GM18517 (cell line): ENCODE measurements around the gene PXDN.
"Not testable (repeated sequence)": the region's sequence is repeated elsewhere in the genome, so short reads cannot be mapped to it uniquely, and the experiment has no call there.

Experiments used
- ATAC-seq: cut with Tn5 transposase; IDR thresholded peaks from one replicate; pipeline ENCODE4 v1.9.1; 2021; ENCODE audit warnings: mild to moderate bottlenecking, moderate library complexity; ENCODE audit not compliant: unreplicated experiment

The PXDN gene

DNA sequence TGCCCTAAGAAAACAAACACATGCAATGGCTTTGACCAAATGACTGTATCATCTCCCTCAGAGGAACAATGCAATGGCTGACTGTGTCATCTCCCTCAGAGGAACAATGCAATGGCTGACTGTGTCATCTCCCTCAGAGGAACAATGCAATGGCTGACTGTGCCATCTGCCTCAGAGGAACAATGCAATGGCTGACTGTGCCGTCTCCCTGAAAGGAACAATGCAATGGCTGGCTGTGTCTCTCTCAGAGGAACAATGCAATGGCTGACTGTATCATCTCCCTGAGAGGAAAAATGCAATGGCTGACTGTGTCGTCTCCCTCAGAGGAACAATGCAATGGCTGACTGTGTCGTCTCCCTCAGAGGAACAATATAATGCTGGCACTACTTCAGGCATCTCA lies 122.3 kb downstream of the PXDN start:
- not testable (repeated sequence) for ATAC-seq

DNA sequence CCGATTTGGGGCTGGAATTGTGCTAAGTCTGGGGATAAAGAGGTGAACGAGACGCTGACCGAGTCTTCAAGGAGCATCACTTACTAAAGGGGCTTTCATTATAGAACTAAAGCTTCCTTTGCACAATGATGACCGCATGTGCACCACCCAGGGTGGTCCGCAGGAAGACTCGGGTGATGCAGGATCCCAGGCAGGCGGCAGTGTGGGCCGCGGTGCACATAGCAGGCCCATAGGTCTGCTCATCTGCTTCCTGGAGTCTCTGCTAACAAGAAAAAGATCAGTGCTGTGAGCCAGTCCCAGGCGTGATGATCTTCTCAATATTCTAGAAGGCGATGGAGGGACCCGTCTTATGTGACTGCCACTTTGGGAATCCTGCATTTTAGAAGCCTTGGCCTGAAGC lies 122.8 kb downstream of the PXDN start:
- ATAC-seq: no peak

DNA sequence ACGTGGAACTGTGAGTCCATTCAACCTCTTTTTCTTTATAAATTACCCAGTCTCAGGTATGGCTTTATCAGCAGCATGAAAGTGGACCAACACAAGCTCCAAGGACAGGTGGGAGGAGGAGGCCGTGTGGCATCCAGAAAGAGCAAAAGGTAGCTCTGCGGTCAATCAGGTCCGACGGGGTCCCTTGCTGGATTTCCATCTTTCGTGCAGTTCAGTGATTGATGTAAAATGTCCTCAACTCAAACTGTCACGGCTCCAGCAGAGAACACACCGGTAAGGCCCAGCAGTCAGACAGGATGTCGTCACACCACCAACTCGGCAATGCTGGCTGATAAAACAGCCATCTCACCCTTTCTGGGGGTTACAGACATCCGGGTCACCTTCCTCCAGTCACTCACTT lies 123.3 kb downstream of the PXDN start:
- no peak for ATAC-seq

DNA sequence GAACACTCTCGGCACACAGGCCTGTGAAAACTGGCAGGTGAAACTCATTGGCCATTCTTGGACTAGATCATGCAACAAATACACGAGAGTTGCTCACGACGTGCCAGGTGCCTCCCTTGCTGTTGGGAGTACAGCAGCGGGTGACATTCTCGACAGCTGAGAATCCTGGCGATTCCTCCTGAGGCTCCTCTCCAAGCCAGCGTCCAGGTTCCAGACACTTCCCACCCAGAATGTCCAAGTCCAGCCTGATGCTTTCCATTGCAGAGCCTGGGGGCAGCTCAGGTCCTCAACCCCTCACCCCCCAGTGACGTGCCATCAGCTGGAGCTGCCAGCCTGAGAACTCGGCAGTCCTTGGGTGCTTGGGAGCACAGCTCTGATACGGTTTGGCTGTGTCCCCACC lies 124.2 kb downstream of the PXDN start:
- ATAC-seq: no peak

DNA sequence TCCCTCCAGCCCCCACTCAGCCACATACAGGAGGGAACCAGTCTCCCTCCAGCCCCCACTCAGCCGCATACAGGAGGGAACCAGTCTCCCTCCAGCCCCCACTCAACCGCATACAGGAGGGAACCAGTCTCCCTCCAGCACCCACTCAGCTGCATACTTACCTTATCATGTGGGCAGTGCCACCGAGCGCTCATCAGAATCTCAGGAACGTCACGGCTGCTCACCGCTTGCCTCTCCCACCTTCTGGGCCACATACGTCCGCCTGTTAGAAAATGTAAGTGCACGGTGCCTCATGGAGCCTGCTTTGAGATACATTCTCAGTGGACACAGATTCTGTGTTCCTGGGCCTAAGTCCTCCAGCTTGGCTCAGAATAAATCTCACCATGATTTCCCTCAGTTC lies 124.8 kb downstream of the PXDN start:
- no peak for ATAC-seq

DNA sequence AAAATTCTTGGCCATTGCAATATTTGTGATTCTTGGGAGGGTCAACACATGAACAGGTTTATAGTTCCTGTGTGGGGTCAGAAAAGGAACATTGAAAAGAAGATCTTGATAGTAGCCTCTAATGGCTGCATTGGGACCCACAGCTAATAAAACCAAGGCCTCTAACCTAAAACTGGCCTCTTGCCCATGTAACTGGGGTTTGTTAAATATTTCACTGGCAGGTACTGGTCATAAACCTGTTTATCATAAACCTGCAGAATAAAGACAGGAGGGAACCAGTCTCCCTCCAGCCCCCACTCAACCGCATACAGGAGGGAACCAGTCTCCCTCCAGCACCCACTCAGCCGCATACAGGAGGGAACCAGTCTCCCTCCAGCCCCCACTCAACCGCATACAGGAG lies 125.3 kb downstream of the PXDN start:
- ATAC-seq: no peak

DNA sequence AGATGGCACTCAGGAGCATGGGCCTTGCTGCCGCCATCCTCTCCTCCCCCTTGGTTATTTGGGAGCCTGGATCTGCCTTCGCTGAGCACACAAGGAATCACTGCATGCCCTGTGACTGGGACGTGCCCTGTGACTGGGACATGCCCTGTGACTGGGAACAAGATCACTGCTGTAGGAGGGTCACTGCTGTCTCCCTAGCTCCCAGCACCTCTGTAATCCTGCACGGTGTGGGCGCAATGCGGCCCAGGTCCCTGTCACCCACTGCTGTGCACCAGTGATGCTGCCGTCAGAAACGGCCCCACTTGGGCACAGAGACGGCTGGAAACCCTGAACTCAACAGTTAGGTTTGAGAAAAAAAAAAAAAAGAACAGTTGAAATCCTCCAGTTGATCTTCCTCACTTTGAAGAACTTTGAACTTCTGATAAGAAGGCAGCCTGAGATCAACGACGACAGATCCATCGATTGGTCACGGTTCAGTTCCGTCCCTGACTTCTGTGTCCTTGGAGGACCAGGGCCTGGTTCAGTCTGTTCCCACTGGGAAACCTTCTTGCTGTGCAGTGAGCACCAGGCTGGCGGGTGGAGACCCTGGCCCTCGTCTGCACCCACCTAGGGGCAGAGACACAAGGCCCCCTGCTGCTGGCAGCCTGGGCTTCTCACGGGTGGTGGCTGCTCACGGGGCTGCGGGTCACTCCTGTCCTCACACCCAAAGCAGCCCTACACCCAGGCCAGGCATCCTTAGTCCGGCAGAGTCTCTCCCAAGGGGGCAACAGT lies 125.9 kb downstream of the PXDN start:
- ATAC-seq: no peak

DNA sequence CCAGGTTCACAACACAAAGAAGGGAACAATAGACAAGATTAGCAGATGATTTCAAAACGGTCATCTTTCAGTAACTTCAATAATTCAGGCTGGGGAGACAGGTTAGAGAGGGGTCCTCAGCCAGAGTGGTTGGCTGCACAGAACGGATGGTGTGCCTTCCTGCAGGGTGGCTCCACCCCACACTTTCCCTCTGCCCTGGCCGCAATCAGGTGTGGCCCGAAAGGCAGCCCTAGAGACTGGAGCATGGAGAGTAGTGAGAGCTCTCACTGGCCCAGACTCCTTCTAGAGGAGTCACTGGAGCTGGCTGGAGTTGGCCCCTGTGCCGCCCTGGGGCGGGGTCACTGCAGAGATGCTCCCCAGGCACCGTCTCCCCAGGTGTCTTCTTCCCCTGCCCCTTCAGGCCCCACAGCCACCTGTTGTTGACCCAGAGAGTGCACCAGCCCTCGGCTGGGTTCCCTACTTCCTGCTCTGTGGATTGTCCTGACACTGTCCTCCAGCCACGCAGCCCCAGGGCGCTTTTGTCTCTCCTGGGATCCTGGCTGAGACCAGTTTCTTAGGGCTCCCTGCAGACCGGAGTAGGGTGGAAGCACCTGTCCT lies 126.8 kb downstream of the PXDN start:
- no peak for ATAC-seq

DNA sequence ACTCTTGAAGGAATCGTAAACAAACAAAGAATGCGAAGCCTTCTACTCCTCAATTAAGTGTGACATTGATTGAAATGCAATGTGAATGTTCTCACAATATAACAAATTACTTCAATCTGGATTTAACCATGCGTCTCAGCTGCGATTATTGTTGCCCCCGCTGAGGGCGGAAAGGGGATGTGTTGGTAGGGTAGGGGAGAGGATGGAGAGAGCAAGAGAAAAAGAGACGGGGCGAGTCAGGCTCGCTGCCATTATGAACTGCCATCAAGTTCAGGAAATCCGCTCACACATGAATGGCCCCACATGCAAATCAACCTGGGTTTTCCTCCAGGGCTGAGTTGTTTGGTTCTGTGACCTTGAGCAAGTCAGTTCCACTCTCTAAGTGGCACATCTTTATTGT lies 129.8 kb downstream of the PXDN start:
- ATAC-seq: no peak

DNA sequence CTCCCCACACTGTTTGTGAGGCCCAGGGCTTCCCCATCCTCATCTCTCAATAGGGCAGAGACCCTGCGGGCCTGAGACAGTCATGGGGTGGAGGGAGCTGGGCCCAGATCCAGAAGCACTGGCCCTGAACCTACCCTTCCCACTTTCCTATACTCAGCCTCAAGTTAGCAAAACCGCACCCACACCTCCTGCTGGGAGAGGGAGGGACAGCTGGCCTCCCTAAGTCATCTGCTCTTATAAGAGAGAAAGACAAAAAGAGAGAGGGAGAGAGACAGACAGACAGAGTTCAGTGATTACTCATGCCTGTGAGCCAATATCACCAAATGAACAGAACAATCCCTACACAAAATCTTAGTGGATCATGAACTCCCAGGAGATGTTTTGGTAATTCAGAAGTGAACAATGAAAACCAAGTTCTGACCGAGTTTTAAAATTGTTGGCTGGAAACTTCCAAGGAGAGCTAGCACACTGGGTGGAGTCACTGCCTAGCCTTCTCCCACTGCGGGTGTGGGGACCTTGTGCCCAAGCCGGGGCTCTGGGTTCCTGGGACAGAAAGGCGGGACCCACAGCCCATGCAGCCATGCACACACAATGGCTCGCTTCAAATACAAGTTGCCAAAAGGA lies 130.5 kb downstream of the PXDN start:
- no peak for ATAC-seq

DNA sequence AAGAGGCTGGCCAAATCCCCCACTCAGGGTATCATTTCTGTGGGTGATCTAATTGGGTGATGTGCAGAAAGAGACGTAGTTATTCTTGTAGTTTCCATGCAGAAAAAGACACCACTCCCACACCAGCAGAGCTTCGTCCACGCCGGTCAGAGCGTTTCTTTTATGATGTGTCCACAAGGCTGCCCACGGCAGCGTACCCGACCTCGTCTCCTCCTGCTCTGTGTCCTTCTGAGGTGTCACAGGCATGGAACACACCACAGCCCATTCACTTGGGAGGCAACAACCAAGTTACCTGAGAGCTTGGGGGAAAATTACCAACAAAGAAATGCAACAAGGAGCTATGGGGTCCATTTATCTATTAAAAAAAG lies 131.3 kb downstream of the PXDN start:
- no peak for ATAC-seq

DNA sequence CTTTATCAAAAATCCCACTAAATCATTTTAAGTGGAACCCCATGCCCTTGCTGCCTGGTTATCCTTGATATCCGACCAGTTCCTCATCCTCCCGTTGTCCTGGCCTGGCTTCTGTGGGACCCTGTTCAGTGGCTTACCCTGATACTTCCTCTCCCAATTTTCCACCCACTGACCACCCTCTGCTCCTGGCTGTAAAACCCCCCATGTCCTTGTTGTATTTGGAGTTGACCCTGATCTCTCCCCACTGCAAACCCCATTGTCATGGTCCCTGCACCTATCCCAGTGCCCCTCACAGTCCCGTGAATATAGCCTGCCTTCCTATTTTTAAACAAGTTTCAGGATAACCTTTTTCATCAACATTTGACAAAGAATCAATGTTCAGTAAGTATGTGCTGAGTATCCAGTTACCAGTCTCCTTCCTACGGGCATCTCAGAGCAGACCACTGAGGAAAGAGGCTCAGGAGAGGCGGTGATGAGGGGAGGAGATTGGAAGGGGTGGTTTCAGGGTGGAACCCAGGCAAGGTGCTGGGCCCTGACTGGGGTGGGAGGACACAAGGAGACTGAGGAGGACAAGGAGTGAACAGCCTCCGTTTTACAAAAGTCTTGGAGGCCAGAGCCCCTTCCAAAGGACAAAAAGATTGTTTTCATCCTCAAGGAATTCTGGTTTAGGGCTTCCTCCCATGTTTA lies 131.8 kb downstream of the PXDN start:
- ATAC-seq: no peak

DNA sequence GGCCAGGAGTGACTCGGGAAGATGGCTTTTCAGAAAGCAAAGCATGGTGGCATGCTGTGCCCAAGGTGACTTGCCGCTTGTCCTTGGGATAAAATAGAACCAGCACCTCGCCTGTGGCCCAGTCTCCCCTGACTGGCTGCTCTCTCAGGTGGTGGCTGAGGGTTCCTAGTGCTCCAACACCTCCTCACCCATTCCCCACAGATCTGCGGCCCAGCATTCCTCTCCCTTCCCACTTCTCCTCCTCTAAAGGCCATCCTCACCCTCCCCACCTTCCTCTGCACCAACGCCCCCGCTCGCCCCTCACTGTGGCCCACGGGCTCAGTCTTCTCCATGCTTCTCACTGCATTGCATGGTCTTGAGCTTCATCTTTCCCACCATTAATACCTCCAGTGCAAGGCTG lies 132.4 kb downstream of the PXDN start:
- no peak for ATAC-seq

DNA sequence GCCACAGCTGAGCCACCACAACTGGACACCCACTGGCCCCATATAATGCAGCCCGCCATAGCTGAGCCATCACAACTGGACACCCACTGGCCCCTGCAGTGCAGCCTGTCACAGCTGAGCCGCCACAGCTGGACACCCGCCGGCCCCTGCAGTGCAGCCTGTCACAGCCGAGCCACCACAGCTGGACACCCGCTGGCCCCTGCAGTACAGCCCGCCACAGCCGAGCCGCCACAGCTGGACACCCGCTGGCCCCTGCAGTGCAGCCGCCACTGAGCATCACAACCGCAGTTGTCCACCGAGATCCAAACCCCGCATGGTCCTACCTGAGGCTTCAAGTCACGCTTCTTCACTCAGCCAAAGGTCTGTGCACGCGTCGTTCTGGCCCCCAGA lies 134.2 kb downstream of the PXDN start:
- ATAC-seq: no peak

DNA sequence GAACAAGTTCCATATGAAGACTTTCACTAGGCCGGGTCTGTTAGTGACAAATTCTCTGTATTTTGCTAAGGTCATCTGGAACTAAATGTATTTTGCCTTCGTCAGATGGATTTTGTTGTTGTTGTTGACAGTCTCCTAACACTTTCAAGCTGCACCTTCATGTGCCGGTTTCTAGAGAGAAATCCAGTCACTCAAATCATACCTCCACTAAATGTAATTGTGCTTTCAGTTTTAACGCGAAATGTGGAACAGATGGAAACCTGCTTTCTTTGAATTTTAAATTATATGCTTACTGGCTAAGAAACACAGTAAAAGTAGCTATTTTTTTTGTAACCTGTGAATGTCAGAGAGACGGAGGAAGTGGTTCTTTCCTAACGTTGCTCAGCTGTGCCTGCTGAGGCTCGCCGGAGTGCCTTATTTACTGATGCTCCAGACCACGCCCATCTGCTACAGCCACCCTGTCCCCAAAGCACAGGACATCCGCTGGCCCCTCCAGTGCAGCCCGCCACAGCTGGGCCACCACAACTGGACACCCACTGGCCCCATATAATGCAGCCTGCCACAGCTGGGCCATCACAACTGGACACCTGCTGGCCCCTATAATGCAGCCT lies 134.7 kb downstream of the PXDN start:
- no peak for ATAC-seq

DNA sequence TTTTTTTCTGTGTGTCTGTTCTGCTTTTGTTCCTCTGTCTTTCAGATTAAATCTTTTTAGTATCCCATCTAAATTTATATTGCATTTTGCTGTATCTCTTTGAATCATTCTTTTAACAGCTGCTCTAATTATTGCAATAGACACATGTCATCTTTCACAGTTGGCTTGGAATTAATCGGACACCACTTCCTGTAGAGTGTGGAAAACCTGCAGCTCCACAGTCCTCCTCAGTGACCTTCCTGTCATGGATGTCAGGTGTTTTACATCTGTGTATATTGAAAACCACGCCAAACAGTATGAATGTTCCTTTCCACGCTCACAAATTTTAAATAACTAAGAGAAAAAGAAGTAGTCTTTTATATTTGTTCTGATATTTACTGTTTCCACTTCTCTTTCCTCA lies 135.3 kb downstream of the PXDN start:
- no peak for ATAC-seq

DNA sequence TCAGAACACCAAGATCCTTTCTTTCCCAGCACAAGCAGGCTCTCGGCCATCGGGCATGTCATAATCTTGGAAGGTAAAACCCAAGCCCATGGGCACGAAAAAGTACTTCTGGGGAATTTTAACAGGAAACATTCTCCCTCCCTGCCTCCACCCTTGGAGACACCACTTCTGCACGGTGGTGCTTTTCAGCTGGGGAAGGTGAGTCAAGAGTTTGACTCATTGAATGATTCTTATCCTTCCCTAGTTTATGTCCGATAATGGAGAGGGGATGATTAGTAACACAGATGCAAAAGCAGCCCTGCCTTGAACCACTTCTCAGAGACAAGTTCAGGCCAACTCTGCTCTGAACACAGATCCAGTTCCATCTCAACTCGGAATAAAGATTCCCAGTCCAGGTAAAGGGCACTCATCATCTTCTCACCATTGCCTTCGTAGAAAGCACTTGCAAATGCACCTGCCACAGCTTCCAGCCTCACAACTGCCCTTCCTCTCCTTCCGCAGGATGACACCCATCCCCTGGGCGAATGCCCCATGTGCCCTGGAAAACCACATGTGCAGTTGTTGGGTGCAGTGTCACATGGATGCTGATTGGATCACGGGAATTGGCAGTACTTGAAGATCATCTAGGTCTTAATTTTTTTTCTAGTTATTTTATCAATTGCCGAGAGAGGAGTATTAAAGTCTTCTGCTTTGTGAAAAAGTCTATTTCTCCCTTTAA lies 136.2 kb downstream of the PXDN start:
- no peak for ATAC-seq

DNA sequence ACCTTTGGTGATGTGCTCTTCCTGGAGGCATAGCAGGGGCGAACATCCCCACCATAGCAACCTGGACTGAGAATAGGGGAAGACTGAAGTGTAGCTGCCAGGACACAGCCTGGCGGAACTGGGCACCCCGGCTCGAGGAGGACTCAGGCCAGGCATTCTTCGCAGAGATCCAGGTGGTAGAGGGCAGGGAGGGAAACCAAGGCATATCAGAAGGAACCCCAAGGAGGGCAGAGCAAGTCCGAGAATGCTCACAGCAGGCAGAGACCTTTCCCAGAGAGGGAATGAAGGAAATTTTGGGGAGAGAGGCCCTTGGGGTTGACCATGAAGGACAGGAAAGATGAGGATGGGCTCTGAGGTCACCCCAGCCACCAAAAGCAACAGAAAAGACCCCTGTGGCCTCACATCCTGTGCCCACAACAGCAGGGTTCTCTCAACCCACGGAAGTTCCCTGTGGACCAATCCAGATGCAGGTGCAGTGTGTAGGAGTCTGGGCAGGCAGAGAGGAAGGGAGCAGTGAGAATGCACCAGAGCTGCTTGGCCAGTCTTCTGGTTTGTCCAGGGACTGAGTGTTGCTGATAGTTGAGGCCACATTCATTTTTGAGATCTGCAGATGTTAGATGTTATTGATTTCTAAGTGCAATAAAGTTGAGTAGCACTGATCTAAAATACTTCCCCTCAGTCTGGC lies 136.9 kb downstream of the PXDN start:
- no peak for ATAC-seq

DNA sequence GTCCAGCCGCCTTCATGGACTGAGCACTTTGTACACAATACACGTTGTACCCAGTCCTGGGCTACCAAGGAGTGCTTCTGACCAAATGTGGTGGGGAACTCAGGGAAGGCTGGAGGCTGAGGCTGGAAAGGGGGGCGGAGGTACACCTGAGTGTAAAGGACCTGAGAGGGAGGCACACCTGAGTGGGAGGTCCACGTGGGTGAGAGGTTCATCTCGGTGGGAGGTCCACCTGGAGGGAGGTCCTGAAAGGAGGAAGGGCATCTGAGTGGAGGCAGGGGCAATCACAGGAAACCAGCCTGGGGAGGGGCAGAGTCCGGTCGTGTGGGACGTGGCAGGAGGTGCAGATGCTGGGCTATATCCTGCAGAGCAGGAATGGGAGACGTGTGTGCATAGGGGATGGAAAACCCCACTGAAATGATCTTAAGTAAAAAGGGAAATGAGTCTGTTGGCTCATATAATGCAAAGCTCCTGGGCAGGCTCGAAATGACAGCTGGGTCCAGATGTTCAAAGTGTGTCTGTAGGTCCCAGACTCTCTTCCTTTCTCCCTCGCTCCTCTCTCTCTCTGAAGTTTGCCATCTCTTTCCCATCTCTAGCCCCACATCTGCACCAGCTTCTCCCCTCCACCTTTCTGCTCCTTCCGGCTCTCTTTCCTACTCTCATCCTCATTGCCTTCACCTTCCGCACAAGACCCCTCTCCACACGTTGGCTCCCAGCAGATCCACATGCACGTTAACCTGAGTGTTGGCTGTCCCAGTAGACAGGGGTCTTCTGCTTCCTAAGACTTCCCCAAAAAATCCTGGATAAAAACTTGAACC lies 137.7 kb downstream of the PXDN start:
- ATAC-seq: no peak

DNA sequence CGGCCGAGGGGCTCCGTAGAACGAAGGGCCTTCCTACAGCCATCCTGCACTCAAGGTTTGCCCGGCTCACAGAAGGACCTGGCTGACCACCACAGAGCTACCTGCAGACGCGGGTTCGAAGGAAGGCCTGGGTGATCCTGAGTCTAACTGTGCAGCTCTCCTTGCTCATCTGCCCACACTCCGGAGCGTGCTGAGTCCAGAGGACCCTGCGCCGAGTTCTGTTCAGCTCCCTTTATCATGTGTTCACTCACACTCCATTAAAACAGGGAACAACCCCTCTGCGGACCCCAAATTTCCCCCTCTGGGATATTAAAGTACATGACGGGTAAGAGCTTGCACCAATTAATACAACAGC lies 138.3 kb downstream of the PXDN start:
- ATAC-seq: no peak
